MM.1S (cell line): ENCODE measurements around the gene TAF6.

ENCODE experiments used
- DNase-seq: peaks from one replicate; pipeline ENCODE4 v3.0.0-alpha.2; 2015
- H2AFZ ChIP-seq: fragments of 300-600 bp; sonication (generic); 2 replicates; pipeline ENCODE4 v1.6.0; 2016; ENCODE audit warnings: antibody characterized with exemption, low read length
- H3F3A ChIP-seq: fragments of 300-600 bp; sonication (generic); 2 replicates; pipeline ENCODE4 v1.6.1; 2016; ENCODE audit warnings: mild to moderate bottlenecking, antibody characterized with exemption, low read length, moderate library complexity, mixed read lengths; ENCODE audit not compliant: insufficient read depth
- H3K27ac ChIP-seq: fragments of 300-600 bp; sonication (generic); 2 replicates; pipeline ENCODE4 v1.5.1; 2016; ENCODE audit warnings: mild to moderate bottlenecking, low read length
- H3K27me3 ChIP-seq: fragments of 300-600 bp; sonication (generic); replicated peaks from 2 replicates; pipeline ENCODE4 v1.6.0; 2016; ENCODE audit warnings: low read length; ENCODE audit not compliant: insufficient read depth
- H3K36me3 ChIP-seq: fragments of 300-600 bp; sonication (generic); replicated peaks from 2 replicates; pipeline ENCODE4 v1.6.1; 2016; ENCODE audit warnings: mild to moderate bottlenecking, low read length, mixed read lengths; ENCODE audit not compliant: insufficient read depth
- H3K4me1 ChIP-seq: fragments of 300-600 bp; sonication (generic); 2 replicates; pipeline ENCODE4 v1.6.1; 2016; ENCODE audit warnings: low read length, mixed read lengths
- H3K4me2 ChIP-seq: fragments of 300-600 bp; sonication (generic); 2 replicates; pipeline ENCODE4 v1.6.0; 2016; ENCODE audit warnings: low read depth, low read length
- H3K4me3 ChIP-seq: fragments of 300-600 bp; sonication (generic); 2 replicates; pipeline ENCODE4 v1.5.1; 2016; ENCODE audit warnings: low read length, mixed read lengths
- H3K79me2 ChIP-seq: fragments of 300-600 bp; sonication (generic); 2 replicates; pipeline ENCODE4 v1.6.1; 2016; ENCODE audit warnings: mixed run types, low read length, mixed read lengths
- H3K9ac ChIP-seq: fragments of 300-600 bp; sonication (generic); 2 replicates; pipeline ENCODE4 v1.6.1; 2016; ENCODE audit warnings: low read length, mixed read lengths
- H3K9me2 ChIP-seq: fragments of 300-600 bp; sonication (generic); replicated peaks from 2 replicates; pipeline ENCODE4 v1.6.1; 2016; ENCODE audit warnings: mild to moderate bottlenecking, low read length, mixed read lengths; ENCODE audit not compliant: insufficient read depth
- H3K9me3 ChIP-seq: fragments of 300-600 bp; sonication (generic); replicated peaks from 2 replicates; pipeline ENCODE4 v1.6.1; 2016; ENCODE audit warnings: mild to moderate bottlenecking, low read length, mixed read lengths; ENCODE audit not compliant: insufficient read depth
- H4K20me1 ChIP-seq: fragments of 300-600 bp; sonication (generic); 2 replicates; pipeline ENCODE4 v1.6.1; 2016; ENCODE audit warnings: mild to moderate bottlenecking, low read length, moderate library complexity, mixed read lengths; ENCODE audit not compliant: insufficient read depth
- EZH2 ChIP-seq: fragments of 300-600 bp; sonication (generic); optimal IDR thresholded peaks from 2 replicates; pipeline ENCODE3; 2017; ENCODE audit warnings: low read depth, mild to moderate bottlenecking, antibody characterized with exemption, low read length, mixed read lengths
- EZH2phosphoT487 ChIP-seq: fragments of 300-600 bp; sonication (generic); IDR thresholded peaks from 2 replicates; pipeline ENCODE4 v1.6.1; 2018; ENCODE audit warnings: antibody characterized with exemption, low read length
- TF ChIP-seq, protein P1 (sequence below): fragments of 300-600 bp; sonication (generic); IDR thresholded peaks from 2 replicates; pipeline ENCODE4 v1.5.1; 2016; ENCODE audit warnings: antibody characterized with exemption, low read length, mixed read lengths

TAF6 gene

GRCh38 chr7:100065452-100066186 lies 53.5 kb downstream of the TAF6 start:
- peaks cover 4% of the 10 kb centered on the region for H3K36me3 ChIP-seq
- no peaks in the 10 kb centered on the region for H4K20me1 ChIP-seq
- DNase-seq, result no peak
- no peak overlapping the region for H3K4me3 ChIP-seq
- no peaks in the 10 kb centered on the region for H3K4me1 ChIP-seq
- H3K9me2 ChIP-seq, result no peaks in the 10 kb centered on the region
- H2AFZ ChIP-seq, result no peak overlapping the region
- no peak overlapping the region for H3K9ac ChIP-seq
- H3K79me2 ChIP-seq, result no peaks in the 10 kb centered on the region
- H3F3A ChIP-seq, result no peaks in the 10 kb centered on the region
- no peak overlapping the region for H3K27ac ChIP-seq
- H3K9me3 ChIP-seq, result no peaks in the 10 kb centered on the region; the same call in 1 of the 2 replicates
- TF ChIP-seq EZH2phosphoT487, result no peak
- TF ChIP-seq EZH2, result no peak
- TF ChIP-seq, protein P1, sequence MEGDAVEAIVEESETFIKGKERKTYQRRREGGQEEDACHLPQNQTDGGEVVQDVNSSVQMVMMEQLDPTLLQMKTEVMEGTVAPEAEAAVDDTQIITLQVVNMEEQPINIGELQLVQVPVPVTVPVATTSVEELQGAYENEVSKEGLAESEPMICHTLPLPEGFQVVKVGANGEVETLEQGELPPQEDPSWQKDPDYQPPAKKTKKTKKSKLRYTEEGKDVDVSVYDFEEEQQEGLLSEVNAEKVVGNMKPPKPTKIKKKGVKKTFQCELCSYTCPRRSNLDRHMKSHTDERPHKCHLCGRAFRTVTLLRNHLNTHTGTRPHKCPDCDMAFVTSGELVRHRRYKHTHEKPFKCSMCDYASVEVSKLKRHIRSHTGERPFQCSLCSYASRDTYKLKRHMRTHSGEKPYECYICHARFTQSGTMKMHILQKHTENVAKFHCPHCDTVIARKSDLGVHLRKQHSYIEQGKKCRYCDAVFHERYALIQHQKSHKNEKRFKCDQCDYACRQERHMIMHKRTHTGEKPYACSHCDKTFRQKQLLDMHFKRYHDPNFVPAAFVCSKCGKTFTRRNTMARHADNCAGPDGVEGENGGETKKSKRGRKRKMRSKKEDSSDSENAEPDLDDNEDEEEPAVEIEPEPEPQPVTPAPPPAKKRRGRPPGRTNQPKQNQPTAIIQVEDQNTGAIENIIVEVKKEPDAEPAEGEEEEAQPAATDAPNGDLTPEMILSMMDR, result no peak
- H3K4me2 ChIP-seq, result no peak overlapping the region
- no peaks in the 10 kb centered on the region for H3K27me3 ChIP-seq

DNA sequence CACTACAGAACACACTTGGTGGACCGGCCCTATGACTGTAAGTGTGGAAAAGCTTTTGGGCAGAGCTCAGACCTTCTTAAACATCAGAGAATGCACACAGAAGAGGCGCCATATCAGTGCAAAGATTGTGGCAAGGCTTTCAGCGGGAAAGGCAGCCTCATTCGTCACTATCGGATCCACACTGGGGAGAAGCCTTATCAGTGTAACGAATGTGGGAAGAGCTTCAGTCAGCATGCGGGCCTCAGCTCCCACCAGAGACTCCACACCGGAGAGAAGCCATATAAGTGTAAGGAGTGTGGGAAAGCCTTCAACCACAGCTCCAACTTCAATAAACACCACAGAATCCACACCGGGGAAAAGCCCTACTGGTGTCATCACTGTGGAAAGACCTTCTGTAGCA lies 55.0 kb downstream of the TAF6 start:
- Histone ChIP-seq H3K79me2 (no peaks in the 10 kb centered on the region), H3F3A (no peaks in the 10 kb centered on the region), H3K4me3 (no peak overlapping the region), H4K20me1 (no peaks in the 10 kb centered on the region), H3K9ac (no peak overlapping the region), H3K9me2 (no peaks in the 10 kb centered on the region), H3K27ac (no peak overlapping the region), H3K4me1 (no peaks in the 10 kb centered on the region), H3K36me3 (no peaks in the 10 kb centered on the region), H3K27me3 (no peaks in the 10 kb centered on the region), H2AFZ (no peak overlapping the region), H3K9me3 (no peaks in the 10 kb centered on the region), H3K4me2 (no peak overlapping the region)
- DNase-seq, result no peak
- TF ChIP-seq EZH2phosphoT487 (no peak), EZH2 (no peak)
- TF ChIP-seq, protein P1, result no peak

DNA sequence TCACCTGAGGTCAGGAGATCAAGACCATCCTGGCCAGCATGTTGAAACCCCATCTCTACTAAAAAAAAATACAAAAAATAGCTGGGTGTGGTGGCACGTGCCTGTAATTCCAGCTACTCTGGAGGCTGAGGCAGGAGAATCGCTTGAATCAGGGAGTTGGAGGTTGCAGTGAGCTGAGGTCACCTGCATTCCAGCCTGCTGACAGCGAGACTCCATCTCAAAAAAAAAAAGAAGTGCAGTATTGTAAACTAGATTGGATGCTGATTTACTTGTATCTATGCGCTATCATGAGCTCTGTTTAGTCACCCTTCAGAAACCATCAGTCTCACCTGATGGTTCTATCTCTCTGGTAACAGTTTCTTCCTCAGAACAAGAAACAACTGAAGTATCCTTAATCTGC lies 55.8 kb downstream of the TAF6 start:
- Histone ChIP-seq H3K4me3 (no peak overlapping the region), H3K4me2 (no peak overlapping the region), H3K4me1 (no peaks in the 10 kb centered on the region), H3K27ac (no peak overlapping the region), H3K9me2 (no peaks in the 10 kb centered on the region), H3K9ac (no peak overlapping the region), H2AFZ (no peak overlapping the region), H3K79me2 (no peaks in the 10 kb centered on the region), H3K36me3 (no peaks in the 10 kb centered on the region), H3K27me3 (no peaks in the 10 kb centered on the region), H3F3A (no peaks in the 10 kb centered on the region), H3K9me3 (no peaks in the 10 kb centered on the region), H4K20me1 (no peaks in the 10 kb centered on the region)
- no peak for DNase-seq
- no peak for TF ChIP-seq EZH2
- TF ChIP-seq, protein P1, result no peak
- TF ChIP-seq EZH2phosphoT487, result no peak
